Measurements from ENCODE around the gene KDM1A. TPM values are rescaled to one million over a fixed set of nuclear protein-coding genes. Genes with fewer than 3 reads are reported as not detected.

Gene KDM1A
- total RNA-seq, 2 donors from 2014 or later, result 36.6 to 63.6 TPM

GRCh38 chr1:23065385-23065784 lies 46.1 kb downstream of the KDM1A start:
- WGBS, 2 donors, result 82 to 83% methylated on average over 2 of the region's 2 CpGs
- no peaks in the 10 kb centered on the region for H3K9me3 ChIP-seq
- TF ChIP-seq POLR2A (IDR thresholded peaks at IDR 0.05) (no peak), CTCF (IDR thresholded peaks at IDR 0.05) (no peak)
- intact Hi-C loops (cut with DNase I), result no loop called here
- no peak overlapping the region for H3K27ac ChIP-seq
- no peak overlapping the region for H3K4me3 ChIP-seq
- DNase-seq (no peak), ATAC-seq (no peak)
- H3K4me1 ChIP-seq, result no peaks in the 10 kb centered on the region
- H3K36me3 ChIP-seq (replicated peaks in 1 of 2; ENCODE audit: insufficient read depth in 1 of 2, low read depth in 2 of 2), result peaks cover 0 to 15% of the 10 kb centered on the region in 2 donors
- H3K27me3 ChIP-seq, result no peaks in the 10 kb centered on the region

- ATAC-seq (no peak), DNase-seq (no peak)
- peaks cover 0 to 15% of the 10 kb centered on the region in 2 donors for H3K36me3 ChIP-seq (replicated peaks in 1 of 2; ENCODE audit: insufficient read depth in 1 of 2, low read depth in 2 of 2)
- intact Hi-C loops (cut with DNase I), result no loop called here
- no peaks in the 10 kb centered on the region for H3K4me1 ChIP-seq
- WGBS, 2 donors, result 88 to 90% methylated on average over 2 of the region's 2 CpGs
- no peaks in the 10 kb centered on the region for H3K9me3 ChIP-seq
- H3K27me3 ChIP-seq, result no peaks in the 10 kb centered on the region
- no peak overlapping the region for H3K27ac ChIP-seq
- TF ChIP-seq POLR2A (IDR thresholded peaks at IDR 0.05), result no peak
- TF ChIP-seq CTCF (IDR thresholded peaks at IDR 0.05), result no peak
- no peak overlapping the region for H3K4me3 ChIP-seq
These were observed 46.8 kb downstream of the KDM1A start for GRCh38 chr1:23066075-23066474.

GRCh38 chr1:23069149-23069548 lies 49.9 kb downstream of the KDM1A start:
- Histone ChIP-seq H3K27ac (no peak overlapping the region), H3K36me3 (replicated peaks in 1 of 2; ENCODE audit: insufficient read depth in 1 of 2, low read depth in 2 of 2) (peaks cover 0 to 20% of the 10 kb centered on the region in 2 donors), H3K27me3 (no peaks in the 10 kb centered on the region), H3K4me1 (no peaks in the 10 kb centered on the region), H3K4me3 (no peak overlapping the region), H3K9me3 (no peaks in the 10 kb centered on the region)
- intact Hi-C loops (cut with DNase I), result no loop called here
- ATAC-seq (no peak), DNase-seq (no peak)
- TF ChIP-seq CTCF (IDR thresholded peaks at IDR 0.05) (no peak), POLR2A (IDR thresholded peaks at IDR 0.05) (no peak)
- WGBS, 2 donors, result 68 to 70% methylated on average over 2 of the region's 2 CpGs

- Histone ChIP-seq H3K36me3 (replicated peaks in 1 of 2; ENCODE audit: insufficient read depth in 1 of 2, low read depth in 2 of 2) (peaks cover 0 to 16% of the 10 kb centered on the region in 2 donors), H3K4me3 (no peak overlapping the region)
- WGBS, 2 donors, result 90 to 96% methylated on average over 4 of the region's 4 CpGs
These were observed 50.4 kb downstream of the KDM1A start for GRCh38 chr1:23069675-23070074.

More at GRCh38 chr1:23069675-23070074, 50.4 kb downstream of the KDM1A start:
- Histone ChIP-seq H3K27me3 (no peaks in the 10 kb centered on the region), H3K4me1 (no peaks in the 10 kb centered on the region), H3K27ac (no peak overlapping the region), H3K9me3 (no peaks in the 10 kb centered on the region)
- ATAC-seq, result no peak
- TF ChIP-seq CTCF (IDR thresholded peaks at IDR 0.05) (no peak), POLR2A (IDR thresholded peaks at IDR 0.05) (no peak)
- intact Hi-C loops (cut with DNase I), result no loop called here
- no peak for DNase-seq
